ENCODE data around the gene ZNF558.

- TF ChIP-seq CTCF (conservative IDR thresholded peaks at IDR 0.05; ENCODE audit: low read length): no peak
- no peak for TF ChIP-seq EZH2phosphoT487 (IDR thresholded peaks at IDR 0.05; ENCODE audit: borderline replicate concordance)
These were observed 11.9 kb downstream of the ZNF558 start for GRCh38 chr19:8820234-8820633.

Measured in Loucy (cell line).